Vagina (tissue), 2 donors: ENCODE data around the gene APCDD1L. TPM values are rescaled to one million over a fixed set of nuclear protein-coding genes. Genes with fewer than 3 reads are reported as not detected.

Experiments used
- DNase-seq, 2 donors: peaks; one replicate each; pipeline ENCODE4 v3.0.0-alpha.2; 2017; ENCODE audit errors: extremely low spot score in 2 of 2
- H3K27ac ChIP-seq: fragments of 200-600 bp; sonication (generic); one replicate; pipeline ENCODE4 v1.5.1; 2019
- H3K27me3 ChIP-seq: fragments of 200-600 bp; sonication (generic); one replicate; pipeline ENCODE4 v1.5.1; 2019
- H3K36me3 ChIP-seq, 2 donors: fragments of 200-600 bp; sonication (generic); one replicate each; pipeline ENCODE4 v1.5.1; 2017 to 2019
- H3K4me1 ChIP-seq: fragments of 200-600 bp; sonication (generic); one replicate; pipeline ENCODE4 v1.5.1; 2019
- H3K4me3 ChIP-seq, 2 donors: fragments of 200-600 bp; sonication (generic); 1 replicate in 1 of 2; 2 replicates in 1 of 2; pipeline ENCODE4 v1.5.1; 2016 to 2019
- H3K9me3 ChIP-seq: fragments of 200-600 bp; sonication (generic); one replicate; pipeline ENCODE4 v1.5.1; 2019
- CTCF ChIP-seq, 3 experiments: fragments of 450-650 bp in 2 of 3; fragments of 200-600 bp in 1 of 3; sonication (generic) in 1 of 3; IDR thresholded peaks; one replicate each; pipeline ENCODE4 v1.5.1; 2017 to 2019; ENCODE audit warnings: antibody characterized with exemption in 3 of 3, mild to moderate bottlenecking in 2 of 3, moderate library complexity in 2 of 3
- POLR2A ChIP-seq, 2 donors: fragments of 450-650 bp; IDR thresholded peaks; one replicate each; pipeline ENCODE4 v1.6.1; 2017; ENCODE audit warnings: antibody characterized with exemption in 2 of 2, mild to moderate bottlenecking in 2 of 2, moderate library complexity in 2 of 2
- POLR2AphosphoS5 ChIP-seq, 2 donors: sonication (generic); formaldehyde crosslinking; IDR thresholded peaks; one replicate each; pipeline ENCODE4 v1.9.0; 2017; ENCODE audit warnings: antibody characterized with exemption in 2 of 2, mild to moderate bottlenecking in 2 of 2, low read depth in 1 of 2; ENCODE audit not compliant: insufficient read depth in 1 of 2
- intact Hi-C: fragments of 100-400 bp; cut with DNase I; formaldehyde crosslinking; loops from one replicate; pipeline ENCODE4 v1.15.1; 2023
- total RNA-seq: library from RNA; depleted of rRNA; stranded (reverse); fragments of >200 nt; gene quantifications from one replicate; pipeline ENCODE4 v1.2.3, GENCODE V29; 2016

The APCDD1L gene
- total RNA-seq, 1 donor from 2014 or later = 0.98 TPM

- no peak for DNase-seq
- H3K27ac ChIP-seq = no peak overlapping the region
- H3K27me3 ChIP-seq = no peaks in the 10 kb centered on the region
- no peak overlapping the region for H3K4me3 ChIP-seq
- no peaks in the 10 kb centered on the region for H3K9me3 ChIP-seq
- peaks cover 0 to 28% of the 10 kb centered on the region in 2 donors for H3K36me3 ChIP-seq
- H3K4me1 ChIP-seq = no peaks in the 10 kb centered on the region
- intact Hi-C loops = loop anchor here (10.0 kb wide), 1 partner anchor 212 kb away; no protein-coding TSS in a partner anchor
- TF ChIP-seq POLR2AphosphoS5 (IDR thresholded peaks at IDR 0.05; ENCODE audit: insufficient read depth in 1 of 2, low read depth in 1 of 2) = no peak
- no peak for TF ChIP-seq CTCF (IDR thresholded peaks at IDR 0.05)
- no peak for TF ChIP-seq POLR2A (IDR thresholded peaks at IDR 0.05)
These were observed 68.8 kb downstream of the APCDD1L start for GRCh38 chr20:58446264-58446959.

DNA sequence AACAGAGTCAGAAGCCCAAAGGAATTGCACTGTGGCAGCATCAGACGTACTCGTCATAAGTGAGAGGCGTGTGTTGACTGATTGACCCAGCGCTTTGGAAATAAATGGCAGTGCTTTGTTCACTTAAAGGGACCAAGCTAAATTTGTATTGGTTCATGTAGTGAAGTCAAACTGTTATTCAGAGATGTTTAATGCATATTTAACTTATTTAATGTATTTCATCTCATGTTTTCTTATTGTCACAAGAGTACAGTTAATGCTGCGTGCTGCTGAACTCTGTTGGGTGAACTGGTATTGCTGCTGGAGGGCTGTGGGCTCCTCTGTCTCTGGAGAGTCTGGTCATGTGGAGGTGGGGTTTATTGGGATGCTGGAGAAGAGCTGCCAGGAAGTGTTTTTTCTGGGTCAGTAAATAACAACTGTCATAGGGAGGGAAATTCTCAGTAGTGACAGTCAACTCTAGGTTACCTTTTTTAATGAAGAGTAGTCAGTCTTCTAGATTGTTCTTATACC, 70.4 kb downstream of the APCDD1L start:
- no peak overlapping the region for H3K27ac ChIP-seq
- TF ChIP-seq POLR2A (IDR thresholded peaks at IDR 0.05) = no peak
- TF ChIP-seq POLR2AphosphoS5 (IDR thresholded peaks at IDR 0.05; ENCODE audit: insufficient read depth in 1 of 2, low read depth in 1 of 2) = no peak
- no peak for TF ChIP-seq CTCF (IDR thresholded peaks at IDR 0.05)
- no peaks in the 10 kb centered on the region for H3K27me3 ChIP-seq
- DNase-seq = no peak
- H3K36me3 ChIP-seq = peaks cover 0 to 28% of the 10 kb centered on the region in 2 donors
- intact Hi-C loops = loop anchor here (10.0 kb wide), 1 partner anchor 210 kb away; no protein-coding TSS in a partner anchor
- no peaks in the 10 kb centered on the region for H3K9me3 ChIP-seq
- H3K4me1 ChIP-seq = peaks cover 6% of the 10 kb centered on the region
- H3K4me3 ChIP-seq = no peak overlapping the region

DNA sequence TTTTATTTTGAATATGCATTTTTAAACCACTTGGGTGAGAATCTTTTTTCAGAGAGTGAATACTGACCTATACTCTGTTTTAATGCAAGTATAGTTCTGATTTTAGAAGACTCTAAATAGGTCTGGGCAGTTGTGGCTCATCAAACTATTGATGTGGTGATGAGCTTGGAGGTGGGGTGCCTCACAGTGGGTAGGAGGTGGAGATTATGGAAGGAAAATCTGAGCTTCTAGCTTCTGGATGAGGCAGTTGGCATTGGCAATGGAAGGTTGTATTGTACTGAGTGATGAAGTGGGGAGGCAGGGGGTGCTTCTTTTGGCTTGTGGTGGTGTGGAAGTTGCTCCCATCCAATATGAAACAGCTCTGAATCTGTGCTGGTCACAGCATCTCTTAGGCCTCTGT, 73.5 kb downstream of the APCDD1L start:
- no peak for DNase-seq
- Histone ChIP-seq H3K4me3 (no peak overlapping the region), H3K27me3 (no peaks in the 10 kb centered on the region), H3K4me1 (peaks cover 6% of the 10 kb centered on the region), H3K9me3 (no peaks in the 10 kb centered on the region), H3K27ac (no peak overlapping the region), H3K36me3 (peaks cover 0 to 35% of the 10 kb centered on the region in 2 donors)
- no peak for TF ChIP-seq POLR2AphosphoS5 (IDR thresholded peaks at IDR 0.05; ENCODE audit: insufficient read depth in 1 of 2, low read depth in 1 of 2)
- no peak for TF ChIP-seq CTCF (IDR thresholded peaks at IDR 0.05)
- TF ChIP-seq POLR2A (IDR thresholded peaks at IDR 0.05) = no peak
- intact Hi-C loops = loop anchor here (10.0 kb wide), 1 partner anchor 207 kb away; no protein-coding TSS in a partner anchor

- DNase-seq = no peak
- Histone ChIP-seq H3K4me3 (no peak overlapping the region), H3K4me1 (peaks cover 6% of the 10 kb centered on the region), H3K36me3 (peaks cover 0 to 28% of the 10 kb centered on the region in 2 donors), H3K27ac (no peak overlapping the region), H3K9me3 (no peaks in the 10 kb centered on the region), H3K27me3 (no peaks in the 10 kb centered on the region)
- intact Hi-C loops = loop anchor here (10.0 kb wide), 1 partner anchor 205 kb away; no protein-coding TSS in a partner anchor
- TF ChIP-seq POLR2AphosphoS5 (IDR thresholded peaks at IDR 0.05; ENCODE audit: insufficient read depth in 1 of 2, low read depth in 1 of 2) (no peak), CTCF (IDR thresholded peaks at IDR 0.05) (no peak), POLR2A (IDR thresholded peaks at IDR 0.05) (no peak)
These were observed 75.0 kb downstream of the APCDD1L start for GRCh38 chr20:58440021-58440767.
